Activated B cell treated with CpG ODN at 0.5 μM for 24 hours (primary cell): ENCODE data around the gene PEA15. TPM values are rescaled to one million over a fixed set of nuclear protein-coding genes. Genes with fewer than 3 reads are reported as not detected.

Source experiments
- ATAC-seq: fragments of 200-7000 bp; cut with Tn5 transposase; one replicate; pipeline ENCODE4 v1.10.0; 2021; ENCODE audit warnings: low read depth, mild to moderate bottlenecking, moderate library complexity
- CTCF ChIA-PET: fragments of 350-600 bp; sonication (Branson Sonifier 250); formaldehyde crosslinking; loops from one replicate; lab custom pipeline; 2021; ENCODE audit warnings: antibody characterized with exemption; lab: Charles Lee
- POLR2A ChIA-PET: fragments of 350-600 bp; sonication (Branson Sonifier 250); formaldehyde crosslinking; loops from one replicate; lab custom pipeline; 2021; ENCODE audit warnings: antibody characterized with exemption; lab: Charles Lee
- DNase-seq: peaks from one replicate; pipeline ENCODE4 v3.0.0; 2022
- H3K27ac Mint-ChIP-seq: one replicate; pipeline ENCODE4 v1.8.0; 2020; ENCODE audit warnings: mixed read lengths
- H3K27me3 Mint-ChIP-seq: one replicate; pipeline ENCODE4 v1.8.0; 2021; ENCODE audit warnings: mixed read lengths
- H3K36me3 Mint-ChIP-seq: one replicate; pipeline ENCODE4 v1.8.0; 2021; ENCODE audit warnings: low read depth, mixed read lengths
- H3K4me1 Mint-ChIP-seq: one replicate; pipeline ENCODE4 v1.8.0; 2021; ENCODE audit warnings: mixed read lengths
- H3K4me3 Mint-ChIP-seq: one replicate; pipeline ENCODE4 v1.8.0; 2020; ENCODE audit warnings: mild to moderate bottlenecking, mixed read lengths
- H3K9me3 Mint-ChIP-seq: one replicate; pipeline ENCODE4 v1.8.0; 2020; ENCODE audit warnings: mixed read lengths
- intact Hi-C: fragments of 100-400 bp; cut with micrococcal nuclease; formaldehyde crosslinking; loops from one replicate; pipeline ENCODE4 v1.15.1; 2024
- total RNA-seq: library from RNA; stranded (reverse); gene quantifications from 2 replicates; pipeline ENCODE4 v1.2.3, GENCODE V29; 2022
- TF ChIP-seq, protein P1 (sequence below): fragments of 200-600 bp; IDR thresholded peaks from one replicate; pipeline ENCODE4 v1.8.0; 2022; ENCODE audit warnings: antibody characterized with exemption, mild to moderate bottlenecking

PEA15 gene
- total RNA-seq, 1 donor from 2014 or later, result 107 TPM

DNA sequence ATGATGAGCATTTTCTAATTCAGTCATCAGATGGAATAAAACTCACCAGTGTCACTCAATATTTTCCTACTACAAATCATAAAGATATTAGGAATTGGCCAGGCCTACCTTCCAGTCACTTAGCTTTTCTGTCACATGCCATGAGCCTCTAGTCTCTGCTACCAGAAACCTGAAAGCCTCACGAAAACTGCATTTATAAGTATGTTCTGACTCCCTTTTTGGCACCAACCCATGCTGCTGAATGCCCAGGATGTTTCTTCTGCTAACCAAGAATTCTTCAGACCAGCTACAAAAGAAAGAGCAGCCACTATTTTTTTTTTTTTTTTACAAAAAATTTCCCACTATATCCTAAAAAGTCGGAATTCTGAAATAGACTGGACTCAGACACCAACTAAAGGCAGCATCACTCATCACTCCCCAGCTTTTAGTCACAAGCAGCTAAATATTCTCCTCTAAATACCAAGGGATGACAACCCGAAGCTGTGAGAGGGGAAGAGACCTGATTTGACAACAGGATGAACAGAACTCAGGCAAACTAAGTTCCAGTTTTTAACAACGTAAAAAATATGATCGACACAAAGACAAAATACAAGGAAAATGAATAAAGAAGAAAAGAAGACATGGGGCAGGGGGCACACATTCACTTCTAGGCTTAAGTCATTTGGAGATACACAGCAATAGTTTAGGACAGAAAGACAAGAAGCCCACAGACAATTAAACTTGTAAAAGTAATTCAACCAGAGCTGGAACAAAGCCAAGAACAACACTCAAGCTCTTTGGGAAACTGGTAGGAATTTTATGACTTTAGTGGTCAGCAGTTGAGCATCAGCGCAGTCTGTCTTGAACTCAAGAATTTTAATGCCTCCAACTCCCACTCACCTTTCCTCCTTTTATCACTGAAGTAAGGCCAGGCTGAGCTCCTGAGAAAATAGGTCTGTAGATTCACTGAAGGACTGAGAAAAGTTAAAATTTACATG lies 55.5 kb downstream of the PEA15 start:
- TF ChIP-seq, protein P1, sequence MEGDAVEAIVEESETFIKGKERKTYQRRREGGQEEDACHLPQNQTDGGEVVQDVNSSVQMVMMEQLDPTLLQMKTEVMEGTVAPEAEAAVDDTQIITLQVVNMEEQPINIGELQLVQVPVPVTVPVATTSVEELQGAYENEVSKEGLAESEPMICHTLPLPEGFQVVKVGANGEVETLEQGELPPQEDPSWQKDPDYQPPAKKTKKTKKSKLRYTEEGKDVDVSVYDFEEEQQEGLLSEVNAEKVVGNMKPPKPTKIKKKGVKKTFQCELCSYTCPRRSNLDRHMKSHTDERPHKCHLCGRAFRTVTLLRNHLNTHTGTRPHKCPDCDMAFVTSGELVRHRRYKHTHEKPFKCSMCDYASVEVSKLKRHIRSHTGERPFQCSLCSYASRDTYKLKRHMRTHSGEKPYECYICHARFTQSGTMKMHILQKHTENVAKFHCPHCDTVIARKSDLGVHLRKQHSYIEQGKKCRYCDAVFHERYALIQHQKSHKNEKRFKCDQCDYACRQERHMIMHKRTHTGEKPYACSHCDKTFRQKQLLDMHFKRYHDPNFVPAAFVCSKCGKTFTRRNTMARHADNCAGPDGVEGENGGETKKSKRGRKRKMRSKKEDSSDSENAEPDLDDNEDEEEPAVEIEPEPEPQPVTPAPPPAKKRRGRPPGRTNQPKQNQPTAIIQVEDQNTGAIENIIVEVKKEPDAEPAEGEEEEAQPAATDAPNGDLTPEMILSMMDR, result no peak
- Mint-ChIP-seq H3K4me3 (peak overlapping the region; percentile 99), H3K36me3 (peaks cover 31% of the 10 kb centered on the region), H3K27ac (peak overlapping the region; percentile 98), H3K9me3 (no peaks in the 10 kb centered on the region), H3K4me1 (peaks cover 51% of the 10 kb centered on the region), H3K27me3 (no peaks in the 10 kb centered on the region)
- intact Hi-C loops, result loop anchor here (1.0 to 10.0 kb wide), 3 partner anchors 56 to 336 kb away; partner anchors contain the start of gene TAGLN2
- ChIA-PET CTCF (interaction anchor here (0.7 to 10.0 kb wide), 3 partner anchors 9 to 345 kb away, joined by 3 to 54 read pairs (median 16); no protein-coding TSS in a partner anchor), POLR2A (interaction anchor here (0.6 to 3.5 kb wide), 12 partner anchors 8 to 1139 kb away, joined by 3 to 46 read pairs (median 6); partner anchors contain the start of genes IGSF8, PEA15 and PEX19)
- DNase-seq (no peak), ATAC-seq (no peak)

DNA sequence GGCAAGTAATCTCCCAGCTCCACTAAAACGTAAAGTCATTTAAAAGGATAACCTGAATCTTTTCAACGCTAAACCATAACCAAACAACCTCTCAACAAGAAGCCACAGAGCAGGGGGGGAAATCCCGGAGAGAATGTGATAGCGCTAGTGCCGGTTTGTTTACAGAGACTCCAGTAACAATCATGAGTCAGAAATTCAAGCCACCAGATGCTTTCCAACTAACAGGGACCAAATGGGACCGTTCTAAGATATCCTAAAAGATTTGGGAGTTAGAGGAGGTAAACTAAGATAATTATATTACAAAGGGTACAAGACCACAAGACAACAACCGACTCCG lies 56.3 kb downstream of the PEA15 start:
- no peaks in the 10 kb centered on the region for H3K9me3 Mint-ChIP-seq
- peak overlapping the region; percentile 98 for H3K27ac Mint-ChIP-seq
- peaks cover 30% of the 10 kb centered on the region for H3K36me3 Mint-ChIP-seq
- intact Hi-C loops, result loop anchor here (1.0 to 10.0 kb wide), 3 partner anchors 57 to 337 kb away; partner anchors contain the start of gene TAGLN2
- ChIA-PET CTCF (interaction anchor here (1.6 to 10.0 kb wide), 2 partner anchors 9 to 29 kb away, joined by 16 to 54 read pairs; no protein-coding TSS in a partner anchor), POLR2A (interaction anchor here (0.6 to 3.5 kb wide), 11 partner anchors 9 to 1139 kb away, joined by 3 to 46 read pairs (median 7); partner anchors contain the start of genes IGSF8, PEA15 and PEX19)
- H3K4me1 Mint-ChIP-seq, result peaks cover 49% of the 10 kb centered on the region
- peak overlapping the region; percentile 99 for H3K4me3 Mint-ChIP-seq
- no peak for DNase-seq
- no peaks in the 10 kb centered on the region for H3K27me3 Mint-ChIP-seq
- TF ChIP-seq, protein P1, result no peak
- peak; percentile 29 for ATAC-seq

DNA sequence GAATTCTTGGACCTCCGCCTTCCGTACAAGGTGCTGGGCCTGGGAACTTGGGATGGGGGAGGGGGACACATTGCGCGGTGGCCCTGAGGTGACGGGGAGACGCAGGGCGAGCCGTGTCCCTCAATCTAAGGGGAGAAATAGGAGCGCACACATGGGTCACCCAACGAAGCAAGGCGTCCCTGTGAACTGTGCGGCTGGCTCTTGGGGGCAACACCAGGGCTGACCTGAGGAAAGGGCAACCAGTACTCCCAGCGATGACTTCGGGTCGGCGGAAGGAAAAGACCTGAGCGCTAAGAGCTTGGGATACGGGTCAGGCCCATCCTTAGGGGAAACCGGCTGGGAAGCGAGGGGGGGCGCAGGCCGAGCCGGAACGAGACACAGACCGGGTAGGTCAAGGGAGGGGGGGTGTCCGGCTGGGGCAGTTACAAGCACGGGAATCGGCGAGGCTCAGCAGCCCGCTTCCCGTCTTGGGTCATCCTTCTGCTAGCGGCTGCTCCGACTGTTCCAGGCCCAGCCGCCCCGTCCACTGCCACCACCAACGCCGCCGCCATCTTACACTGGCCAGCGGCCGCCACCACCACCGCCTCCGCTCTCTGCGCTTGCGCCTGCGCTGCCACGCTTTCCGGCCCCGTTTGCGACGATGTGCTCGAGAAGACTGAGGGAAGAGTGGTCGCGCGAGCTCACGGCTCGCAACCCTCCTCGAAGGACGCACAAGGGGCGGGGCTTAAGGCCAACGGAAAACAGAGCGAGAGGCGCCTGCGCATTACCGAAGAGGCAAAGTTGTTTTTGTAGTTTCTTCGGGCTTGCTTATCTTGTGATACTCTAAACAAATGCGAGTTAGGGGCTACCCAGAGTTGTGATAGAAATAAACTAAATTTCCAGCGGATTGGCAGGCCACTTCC lies 57.0 kb downstream of the PEA15 start, which contains the start of gene DCAF8:
Gene DCAF8, minus strand, starts transcription at position 657 of the 902 bp plus-strand sequence. CDS start 18,541 bp downstream, outside the sequence.
- H3K9me3 Mint-ChIP-seq, result no peaks in the 10 kb centered on the region
- H3K27me3 Mint-ChIP-seq, result no peaks in the 10 kb centered on the region
- CTCF ChIA-PET, result interaction anchor here (2.7 to 10.0 kb wide), 3 partner anchors 10 to 69 kb away, joined by 9 to 54 read pairs (median 16); no protein-coding TSS in a partner anchor
- POLR2A ChIA-PET, result interaction anchor here (0.6 to 3.5 kb wide), 25 partner anchors 10 to 1138 kb away, joined by 3 to 46 read pairs (median 5); partner anchors contain the start of genes COPA, IGSF8, NCSTN and PEA15
- DNase-seq (peak; percentile 95), ATAC-seq (peak; percentile 91)
- peak within 1 kb of the TSS; percentile 99 for H3K4me3 Mint-ChIP-seq
- TF ChIP-seq, protein P1, result no peak
- H3K36me3 Mint-ChIP-seq, result peaks cover 28% of the 10 kb centered on the region
- peaks cover 47% of the 10 kb centered on the region for H3K4me1 Mint-ChIP-seq
- peak within 1 kb of the TSS; percentile 98 for H3K27ac Mint-ChIP-seq
- intact Hi-C loops, result loop anchor here (1.0 to 10.0 kb wide), 7 partner anchors 23 to 784 kb away; partner anchors contain the start of genes COPA, NCSTN, PEX19 and TAGLN2

DNA sequence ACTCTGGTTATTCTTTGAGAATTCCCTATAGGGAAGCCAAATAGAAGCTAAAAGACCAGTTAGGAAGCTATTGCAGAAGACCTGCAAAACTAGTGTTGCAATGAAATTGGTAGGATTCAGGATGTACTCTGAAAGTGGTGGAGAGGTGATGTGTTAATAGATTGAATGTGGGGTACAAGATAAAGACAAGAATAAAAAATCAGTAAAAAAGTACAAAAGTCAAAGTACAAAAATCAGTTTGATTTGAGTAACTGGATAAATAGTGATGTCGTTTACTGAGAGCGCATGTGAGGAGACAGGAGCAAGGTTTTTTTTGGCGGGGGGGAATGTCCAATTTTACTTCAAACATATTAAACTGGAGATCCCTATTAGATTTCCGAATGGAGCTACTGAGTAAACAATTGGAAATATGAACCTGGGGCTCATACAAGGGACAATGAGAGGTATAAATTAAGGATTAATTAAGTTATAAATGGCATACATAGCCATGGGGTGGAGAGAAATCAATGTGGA lies 59.7 kb downstream of the PEA15 start:
- intact Hi-C loops, result loop anchor here (10.0 kb wide), 1 partner anchor 340 kb away; the partner anchor contains the start of gene TAGLN2
- CTCF ChIA-PET, result interaction anchor here (1.7 to 10.0 kb wide), 3 partner anchors 13 to 71 kb away, joined by 4 to 54 read pairs (median 16); no protein-coding TSS in a partner anchor
- TF ChIP-seq, protein P1, result no peak
- no peak overlapping the region for H3K27ac Mint-ChIP-seq
- H3K4me1 Mint-ChIP-seq, result peaks cover 31% of the 10 kb centered on the region
- ATAC-seq, result no peak
- DNase-seq, result no peak
- H3K4me3 Mint-ChIP-seq, result no peak overlapping the region
- H3K36me3 Mint-ChIP-seq, result peaks cover 18% of the 10 kb centered on the region
- H3K9me3 Mint-ChIP-seq, result no peaks in the 10 kb centered on the region
- H3K27me3 Mint-ChIP-seq, result no peaks in the 10 kb centered on the region
- POLR2A ChIA-PET, result no interaction called here

Other genes with a start within 250 kb of the PEA15 start
- 4.5 and 5.3 TPM in 2 replicates for gene PIGM, start 173.4 kb upstream of the PEA15 start, total RNA-seq
- not detected in 2 replicates for gene KCNJ10, start 135.2 kb upstream of the PEA15 start, total RNA-seq
- gene KCNJ9, start 123.8 kb upstream of the PEA15 start, total RNA-seq, result not detected in 2 replicates
- gene IGSF8, start 106.8 kb upstream of the PEA15 start, total RNA-seq, result 25.4 and 27.9 TPM in 2 replicates
- gene ATP1A2, start 89.6 kb upstream of the PEA15 start, total RNA-seq, result not detected in 2 replicates
- gene ATP1A4, start 53.8 kb upstream of the PEA15 start, total RNA-seq, result not detected in 2 replicates
- not detected in 2 replicates for gene CASQ1, start 14.8 kb upstream of the PEA15 start, total RNA-seq
- 155 and 172 TPM in 2 replicates for gene DCAF8, start 57.2 kb downstream of the PEA15 start, total RNA-seq
- 43.7 and 50.3 TPM in 2 replicates for gene PEX19, start 79.7 kb downstream of the PEA15 start, total RNA-seq
- 161 and 174 TPM in 2 replicates for gene COPA, start 137.9 kb downstream of the PEA15 start, total RNA-seq
- gene NCSTN, start 138.0 kb downstream of the PEA15 start, total RNA-seq, result 108 and 118 TPM in 2 replicates
- gene NHLH1, start 161.7 kb downstream of the PEA15 start, total RNA-seq, result 0.46 and 0.71 TPM in 2 replicates
- 4.1 and 5.5 TPM in 2 replicates for gene VANGL2, start 195.2 kb downstream of the PEA15 start, total RNA-seq